ENCODE measurements around the gene PKN3. TPM values are rescaled to one million over a fixed set of nuclear protein-coding genes. Genes with fewer than 3 reads are reported as not detected.

Gene PKN3
- total and polyA plus RNA-seq, 4 donors = 0.61 to 4.2 (median 1.5) TPM

GRCh38 chr9:128713411-128713780, 11.1 kb downstream of the PKN3 start (continued):
- no peak for TF ChIP-seq HNF4A (conservative IDR thresholded peaks at IDR 0.05)

- DNase-seq (ENCODE audit: low spot score) = no peak
- no peaks in the 10 kb centered on the region for H3K36me3 ChIP-seq (ENCODE audit: control insufficient read depth in 4 of 4, insufficient read depth in 3 of 4, low read depth in 1 of 4, low read length in 3 of 4)
- H3K9me3 ChIP-seq (ENCODE audit: control insufficient read depth in 4 of 4, low read length in 3 of 4) = no peaks in the 10 kb centered on the region
- H3K9ac ChIP-seq (ENCODE audit: low read depth in 1 of 2, low read length in 2 of 2) = no peak overlapping the region
- H3K4me1 ChIP-seq (ENCODE audit: control insufficient read depth in 4 of 4, insufficient read depth in 4 of 4, low read length in 3 of 4) = no peaks in the 10 kb centered on the region
- no peak for TF ChIP-seq RAD21 (IDR thresholded peaks at IDR 0.05)
- no peak for TF ChIP-seq ZBTB33 (IDR thresholded peaks at IDR 0.05)
- TF ChIP-seq NR2F2 (IDR thresholded peaks at IDR 0.05) = no peak
- no peak for TF ChIP-seq FOXA1 (IDR thresholded peaks at IDR 0.05)
- no peak for TF ChIP-seq EGR1 (IDR thresholded peaks at IDR 0.05; ENCODE audit: low read depth in 2 of 2)
- TF ChIP-seq YY1 (IDR thresholded peaks at IDR 0.05) = no peak
- TF ChIP-seq ATF3 (IDR thresholded peaks at IDR 0.05) = no peak
- TF ChIP-seq GABPA (IDR thresholded peaks at IDR 0.05 in 1 of 2, conservative IDR thresholded peaks at IDR 0.05 in 1 of 2) = no peak
- WGBS = 95% methylated on average over 19 of the region's 19 CpGs
- no peaks in the 10 kb centered on the region for H3K27me3 ChIP-seq (ENCODE audit: control insufficient read depth in 4 of 4, insufficient read depth in 4 of 4, low read length in 3 of 4)
- H3K27ac ChIP-seq (ENCODE audit: low read depth in 1 of 2, low read length in 2 of 2) = no peak overlapping the region
- no peak overlapping the region for H3K4me3 ChIP-seq (ENCODE audit: low read depth in 1 of 3, low read length in 3 of 3)
Observed at GRCh38 chr9:128713941-128714573, 11.8 kb downstream of the PKN3 start.

GRCh38 chr9:128714586-128715435, 12.5 kb downstream of the PKN3 start:
- 91% methylated on average over 24 of the region's 24 CpGs for WGBS
- H3K9me3 ChIP-seq (ENCODE audit: control insufficient read depth in 4 of 4, low read length in 3 of 4) = no peaks in the 10 kb centered on the region
- H3K4me1 ChIP-seq (ENCODE audit: control insufficient read depth in 4 of 4, insufficient read depth in 4 of 4, low read length in 3 of 4) = no peaks in the 10 kb centered on the region
- no peak overlapping the region for H3K27ac ChIP-seq (ENCODE audit: low read depth in 1 of 2, low read length in 2 of 2)
- no peaks in the 10 kb centered on the region for H3K36me3 ChIP-seq (ENCODE audit: control insufficient read depth in 4 of 4, insufficient read depth in 3 of 4, low read depth in 1 of 4, low read length in 3 of 4)
- H3K4me3 ChIP-seq (ENCODE audit: low read depth in 1 of 3, low read length in 3 of 3) = no peak overlapping the region
- no peaks in the 10 kb centered on the region for H3K27me3 ChIP-seq (ENCODE audit: control insufficient read depth in 4 of 4, insufficient read depth in 4 of 4, low read length in 3 of 4)
- no peak overlapping the region for H3K9ac ChIP-seq (ENCODE audit: low read depth in 1 of 2, low read length in 2 of 2)
- DNase-seq (ENCODE audit: low spot score) = peak; percentile 28
- no peak for TF ChIP-seq HNF4G (IDR thresholded peaks at IDR 0.05)
- no peak for TF ChIP-seq CTCF (IDR thresholded peaks at IDR 0.05; ENCODE audit: low read depth, low read length, missing input control)
- no peak for TF ChIP-seq TAF1 (conservative IDR thresholded peaks at IDR 0.05)
- no peak for TF ChIP-seq JUND (IDR thresholded peaks at IDR 0.05)
- TF ChIP-seq FOXA1 (IDR thresholded peaks at IDR 0.05) = no peak
- no peak for TF ChIP-seq YY1 (IDR thresholded peaks at IDR 0.05)
- no peak for TF ChIP-seq SP1 (IDR thresholded peaks at IDR 0.05)
- TF ChIP-seq RXRA (IDR thresholded peaks at IDR 0.05) = no peak
- TF ChIP-seq NR2F2 (IDR thresholded peaks at IDR 0.05) = no peak
- no peak for TF ChIP-seq RAD21 (IDR thresholded peaks at IDR 0.05)
- TF ChIP-seq FOXA2 (IDR thresholded peaks at IDR 0.05) = no peak
- TF ChIP-seq ATF3 (IDR thresholded peaks at IDR 0.05) = no peak
- no peak for TF ChIP-seq GABPA (IDR thresholded peaks at IDR 0.05 in 1 of 2, conservative IDR thresholded peaks at IDR 0.05 in 1 of 2)

All from liver (tissue), 9 donors.